Anterior cingulate cortex (tissue), 58 donors: ENCODE measurements around the gene ZNF143.
"Not testable (repeated sequence)": the region's sequence is repeated elsewhere in the genome, so short reads cannot be mapped to it uniquely, and the experiment has no call there.

Experiments
- DNase-seq, 58 donors: peaks; one replicate each; lab custom pipeline; 2025; lab: John Stamatoyannopoulos, UW

Gene ZNF143

GRCh38 chr11:9495803-9496514 lies 35.1 kb downstream of the ZNF143 start:
- no peak for DNase-seq

DNA sequence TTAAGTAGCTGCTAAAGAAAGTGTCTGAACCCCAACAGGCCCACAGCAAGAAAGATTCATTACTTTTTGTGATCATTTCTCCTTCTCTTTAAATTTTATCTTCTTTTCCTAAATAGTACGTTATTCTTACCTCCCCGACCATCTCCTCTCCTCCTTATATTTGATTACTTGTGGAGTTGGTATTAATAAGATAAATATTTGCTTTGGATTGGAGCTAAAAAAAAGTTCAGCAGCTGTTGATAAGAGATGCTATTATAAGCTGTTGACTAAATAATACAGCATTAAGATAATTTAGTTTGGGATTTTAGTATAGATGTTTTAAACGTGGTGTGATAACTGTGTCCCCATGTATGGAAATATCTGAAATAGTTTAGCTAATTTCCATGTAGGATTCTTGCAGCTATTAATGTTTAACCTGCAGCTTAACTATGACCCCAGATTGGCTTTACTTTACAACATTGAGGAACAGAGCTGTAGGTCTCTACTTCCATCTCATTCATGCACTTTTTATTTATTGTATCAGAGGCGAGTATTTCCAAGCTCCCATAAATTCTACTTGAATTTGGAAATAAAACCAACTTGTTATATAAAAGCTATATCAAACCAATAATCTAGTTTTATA lies 37.8 kb downstream of the ZNF143 start:
- DNase-seq: no peak

GRCh38 chr11:9506489-9507276 lies 45.9 kb downstream of the ZNF143 start:
- DNase-seq: peak in 50 of 58 donors; percentile 2 to 72 (median 30)

- no peak for DNase-seq
Measured at GRCh38 chr11:9507277-9507580, 46.4 kb downstream of the ZNF143 start.

- no peak for DNase-seq
Measured at GRCh38 chr11:9509041-9509440, 48.2 kb downstream of the ZNF143 start.

- DNase-seq: no peak
Measured at GRCh38 chr11:9512370-9513019, 51.7 kb downstream of the ZNF143 start.

DNA sequence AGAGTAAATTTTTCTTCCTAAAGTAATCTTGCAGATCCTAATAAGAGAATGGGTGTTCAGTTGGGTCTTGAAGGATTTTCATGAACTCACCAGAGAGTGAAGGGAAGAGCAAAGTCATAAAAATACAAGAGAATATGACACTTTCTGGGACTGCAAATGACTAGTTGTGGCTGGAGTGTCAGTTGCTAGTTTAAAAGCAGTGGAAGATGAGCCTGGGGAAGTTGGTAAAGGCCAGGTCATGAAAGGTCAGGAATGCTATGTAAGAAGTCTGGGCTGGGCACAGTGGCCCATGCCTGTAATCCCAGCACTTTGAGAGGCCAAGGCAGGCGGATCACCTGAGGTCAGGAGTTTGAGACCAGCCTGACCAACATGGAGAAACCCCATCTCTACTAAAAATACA lies 53.8 kb downstream of the ZNF143 start:
- DNase-seq: not testable (repeated sequence)

DNA sequence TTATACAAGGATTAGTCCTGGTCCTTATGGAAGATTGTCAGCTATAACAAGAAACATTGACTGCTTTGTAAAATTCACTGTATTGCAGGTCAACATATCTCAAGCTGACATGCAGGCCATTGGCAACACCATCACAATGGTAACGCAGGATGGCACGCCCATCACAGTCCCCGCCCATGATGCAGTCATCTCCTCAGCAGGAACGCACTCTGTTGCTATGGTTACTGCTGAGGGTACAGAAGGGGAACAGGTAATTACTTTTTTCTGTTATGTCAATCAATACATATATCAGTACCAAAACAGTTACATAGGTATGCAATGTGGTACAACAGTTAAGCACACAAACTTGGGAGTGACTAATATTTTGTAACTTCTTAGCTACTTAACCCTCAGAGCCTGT lies 55.3 kb downstream of the ZNF143 start:
- no peak for DNase-seq

- DNase-seq: no peak
Measured at GRCh38 chr11:9518835-9519410, 58.1 kb downstream of the ZNF143 start.

DNA sequence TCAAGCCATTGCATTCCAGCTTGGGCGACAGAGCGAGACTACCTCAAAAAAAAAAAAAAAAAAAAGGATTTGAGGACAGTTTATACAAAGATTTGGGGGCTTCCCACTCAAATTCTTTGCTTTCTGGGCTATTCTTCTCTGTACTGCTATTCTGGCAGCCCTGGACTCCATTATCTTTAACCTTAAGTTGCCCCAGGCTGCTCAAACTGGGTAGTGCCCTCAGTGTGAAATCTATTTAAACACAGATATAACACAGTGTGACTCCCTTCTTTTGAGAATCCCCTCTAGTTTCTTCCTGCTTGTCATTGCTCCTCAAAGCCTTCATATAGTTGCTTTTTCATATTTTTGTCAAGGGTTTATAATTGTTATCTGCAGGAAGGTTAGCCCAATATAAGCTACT lies 63.2 kb downstream of the ZNF143 start:
- DNase-seq: no peak

GRCh38 chr11:9525116-9525515 lies 64.3 kb downstream of the ZNF143 start:
- DNase-seq: no peak

DNA sequence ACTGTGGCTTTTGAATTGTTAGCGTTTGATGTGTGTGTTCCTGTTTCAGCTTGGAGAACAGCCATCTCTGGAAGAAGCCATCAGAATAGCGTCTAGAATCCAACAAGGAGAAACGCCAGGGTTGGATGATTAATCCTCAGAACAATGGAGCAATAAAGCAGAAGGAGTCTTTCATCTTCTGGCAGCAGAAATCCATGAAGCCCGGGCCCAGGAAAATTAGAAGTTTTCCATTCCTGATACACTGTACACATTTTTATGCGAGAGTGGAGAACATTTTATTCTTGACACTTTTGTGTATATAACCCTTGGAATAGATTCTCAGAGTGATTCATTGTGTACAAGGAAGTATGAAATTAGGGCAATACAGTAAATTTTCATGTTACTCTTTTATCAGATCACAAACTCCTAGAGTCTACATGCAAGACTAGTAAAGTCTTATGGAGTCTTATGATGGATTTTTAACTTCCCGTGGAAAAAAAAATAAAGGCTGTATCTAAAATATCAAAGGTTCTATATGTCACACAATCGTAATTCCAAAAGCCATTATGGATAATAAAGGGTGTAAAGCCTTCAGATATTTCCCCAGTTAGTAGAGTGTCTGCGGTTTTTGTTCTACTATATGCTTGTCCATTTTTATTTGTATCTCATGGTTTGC lies 66.8 kb downstream of the ZNF143 start:
- DNase-seq: peak in 4 of 58 donors; percentile 2 to 13 (median 10)

DNA sequence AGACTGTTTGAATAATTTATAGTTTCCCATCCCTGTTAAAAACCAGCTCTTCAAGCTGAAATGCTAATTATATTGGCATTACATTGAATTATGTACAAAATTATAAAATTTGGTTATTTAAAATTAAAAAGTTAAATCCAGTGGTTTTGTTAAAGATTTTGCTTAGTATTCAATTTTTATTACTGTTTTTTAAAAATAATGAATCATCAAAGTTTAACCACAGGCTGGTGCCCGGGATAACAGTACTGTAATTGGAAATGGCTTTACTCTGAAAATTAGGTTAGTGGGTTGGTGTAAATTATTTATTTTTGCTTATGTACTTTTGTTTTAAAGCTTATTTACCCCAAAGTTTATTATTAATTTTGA lies 67.3 kb downstream of the ZNF143 start:
- DNase-seq: no peak

DNA sequence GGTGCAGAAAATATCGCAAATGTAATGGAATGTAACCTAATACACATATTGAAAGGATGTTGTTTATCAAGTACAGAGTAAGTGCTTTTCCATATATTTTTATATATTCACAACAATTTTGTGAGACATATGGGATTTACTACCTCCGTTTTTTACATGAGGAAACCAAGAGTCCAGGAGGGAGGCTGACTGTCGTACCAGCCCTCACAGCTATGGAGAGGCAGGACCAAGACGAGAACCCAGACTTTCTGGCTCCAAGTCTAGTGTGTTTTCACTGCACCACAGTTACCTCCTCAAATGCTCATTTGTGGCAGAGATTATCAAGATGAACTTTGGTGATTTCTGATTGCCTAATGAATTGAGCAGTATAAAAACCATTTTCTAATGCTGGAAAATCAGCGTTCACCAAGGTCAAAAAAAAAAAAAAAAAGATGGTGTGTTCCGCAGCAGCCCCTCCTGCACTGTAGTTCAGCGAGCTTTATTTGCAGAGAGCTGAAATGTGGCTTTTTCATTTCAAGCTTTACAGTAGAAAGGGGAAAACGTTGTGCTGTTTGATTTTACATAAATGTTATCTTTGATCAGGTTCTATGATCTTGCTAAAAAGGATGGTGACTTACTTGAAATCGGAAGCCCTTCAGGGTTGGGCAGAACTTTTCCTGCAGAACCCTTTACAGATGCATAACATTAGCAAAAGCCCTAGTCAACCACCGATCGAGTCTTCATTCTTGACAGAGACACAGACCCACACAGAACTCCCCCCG lies 67.9 kb downstream of the ZNF143 start:
- DNase-seq: no peak

GRCh38 chr11:9529334-9529650 lies 68.5 kb downstream of the ZNF143 start:
- no peak for DNase-seq

GRCh38 chr11:9530020-9530621 lies 69.3 kb downstream of the ZNF143 start:
- no peak for DNase-seq

DNA sequence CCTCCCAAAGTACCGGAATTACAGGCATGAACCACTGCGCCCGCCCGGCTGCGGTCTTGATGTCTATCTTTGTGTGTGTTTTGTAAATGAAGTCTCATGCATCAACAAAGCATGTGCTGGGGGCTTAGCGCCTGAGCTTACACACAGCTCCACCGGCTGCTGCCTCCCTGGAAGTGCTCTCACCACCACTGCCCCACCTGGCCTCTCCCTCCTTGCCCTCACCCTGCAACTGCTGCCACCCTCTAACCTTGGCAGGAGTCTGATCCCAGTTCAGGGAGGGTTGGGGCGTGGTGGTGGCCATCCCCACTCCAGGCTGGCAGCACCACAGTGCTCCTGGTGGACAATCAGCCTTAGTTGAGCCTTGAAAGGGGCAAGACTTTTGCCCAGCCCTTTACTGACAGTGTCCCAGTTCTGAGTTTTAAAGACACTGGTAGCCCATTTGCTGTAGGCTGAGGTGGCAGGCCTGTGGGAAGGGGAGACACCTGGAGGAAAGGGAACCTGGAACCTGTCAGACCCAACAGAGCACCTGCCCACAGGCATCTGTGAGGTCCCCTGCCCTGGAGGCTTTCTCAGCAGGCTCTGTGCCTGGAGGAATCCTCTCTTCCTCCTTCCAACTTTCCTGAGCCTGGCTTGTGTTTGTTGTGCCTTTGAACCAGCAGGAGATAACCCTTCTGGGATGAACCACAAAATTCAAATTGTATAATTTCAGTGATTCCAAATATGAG lies 70.3 kb downstream of the ZNF143 start:
- DNase-seq: no peak

DNA sequence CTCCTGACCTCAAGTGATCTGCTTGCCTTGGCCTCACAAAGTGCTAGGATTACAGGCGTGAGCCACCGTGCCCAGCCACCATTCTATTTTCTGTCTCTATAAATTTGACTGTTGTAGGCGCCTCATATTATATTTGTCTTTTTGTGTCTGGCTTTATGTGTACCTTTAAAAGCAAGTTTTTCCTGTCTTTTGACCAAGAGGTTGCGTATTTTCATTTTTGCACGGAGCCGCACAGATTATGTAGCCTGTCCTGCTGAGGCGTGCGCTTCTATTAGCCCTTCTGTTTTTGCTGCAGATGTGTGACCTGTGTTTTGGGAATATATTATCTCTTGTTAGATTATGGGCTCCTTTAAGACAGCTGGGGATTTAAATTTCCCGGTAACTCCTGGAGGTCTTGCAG lies 72.2 kb downstream of the ZNF143 start:
- no peak for DNase-seq
